Measurements from ENCODE around the gene SELE.

Gene SELE

DNA sequence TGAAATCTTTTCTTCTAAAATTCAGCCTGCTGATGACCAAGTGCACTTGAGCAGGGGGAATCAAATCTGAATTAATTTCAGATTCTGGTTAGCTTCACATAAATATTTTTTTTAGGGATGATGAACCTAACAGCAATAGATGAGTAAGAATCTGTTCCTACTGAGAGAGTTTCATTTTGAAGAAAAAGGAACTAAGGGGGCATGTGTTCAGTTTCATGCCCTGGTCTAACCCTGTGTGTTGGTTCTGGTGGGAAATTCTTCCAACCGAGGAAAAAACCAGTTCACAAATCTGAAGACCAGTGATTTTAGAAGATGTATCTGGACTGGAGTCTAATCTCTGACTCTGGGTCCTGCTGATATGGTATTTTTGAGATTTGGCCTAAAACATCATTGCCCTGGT is 36.1 kb downstream of the SELE start:
- H3K4me3 Mint-ChIP-seq: no peak overlapping the region
- no peaks in the 10 kb centered on the region for H3K4me1 Mint-ChIP-seq
- TF ChIP-seq CTCF (IDR thresholded peaks at IDR 0.05): no peak
- H3K36me3 Mint-ChIP-seq (ENCODE audit: low read depth): no peaks in the 10 kb centered on the region
- no peak for DNase-seq
- H3K27me3 Mint-ChIP-seq (ENCODE audit: low read depth, poor library complexity): peaks cover 20% of the 10 kb centered on the region
- no peaks in the 10 kb centered on the region for H3K9me3 Mint-ChIP-seq
- no peak overlapping the region for H3K27ac Mint-ChIP-seq

DNA sequence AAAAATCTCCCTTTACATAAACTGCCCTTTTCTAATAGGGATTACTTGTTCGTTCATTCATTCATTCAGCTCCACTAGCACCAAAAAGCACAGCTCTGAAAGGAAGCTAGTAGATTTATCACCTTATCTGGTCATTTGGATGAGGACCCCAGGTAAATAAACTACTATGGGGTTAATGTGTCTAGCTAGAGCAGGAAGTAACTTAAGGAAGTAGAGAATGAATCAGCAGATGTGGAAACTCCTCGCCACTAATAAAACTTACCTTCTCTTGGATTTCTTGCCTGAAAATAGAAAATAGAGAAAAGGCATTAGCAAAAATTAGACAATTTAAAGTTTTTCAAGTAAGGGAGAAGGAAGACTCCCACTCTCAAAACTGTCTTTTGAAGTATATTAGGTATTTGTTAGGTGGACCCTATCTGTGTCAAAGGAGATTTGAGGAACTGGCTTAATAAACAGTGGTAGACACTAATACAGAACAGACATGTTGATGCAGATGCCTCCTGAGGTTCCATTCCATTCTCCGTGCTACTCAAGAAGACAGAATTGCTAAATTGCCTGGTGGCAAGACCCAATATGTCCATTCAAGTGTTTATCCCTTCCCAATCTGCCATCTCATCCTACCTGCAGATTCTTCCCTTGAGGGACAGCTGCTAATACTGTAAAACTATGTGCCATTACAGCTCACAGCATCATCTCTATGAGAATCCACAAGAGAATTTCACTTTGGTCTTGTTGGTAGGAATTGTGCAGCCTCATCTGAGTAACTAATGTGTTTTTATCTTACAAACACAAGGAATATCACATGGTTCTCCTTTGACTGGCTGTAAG is 37.4 kb downstream of the SELE start:
- no peak overlapping the region for H3K4me3 Mint-ChIP-seq

GRCh38 chr1:169694304-169695075 is 39.4 kb downstream of the SELE start:
- Mint-ChIP-seq H3K9me3 (no peaks in the 10 kb centered on the region), H3K27me3 (ENCODE audit: low read depth, poor library complexity) (peaks cover 16% of the 10 kb centered on the region)
- TF ChIP-seq CTCF (IDR thresholded peaks at IDR 0.05): no peak

More for the DNA sequence above, 37.4 kb downstream of the SELE start:
- no peaks in the 10 kb centered on the region for H3K36me3 Mint-ChIP-seq (ENCODE audit: low read depth)
- no peaks in the 10 kb centered on the region for H3K4me1 Mint-ChIP-seq
- no peak overlapping the region for H3K27ac Mint-ChIP-seq
- DNase-seq: no peak
- no peaks in the 10 kb centered on the region for H3K9me3 Mint-ChIP-seq
- peaks cover 16% of the 10 kb centered on the region for H3K27me3 Mint-ChIP-seq (ENCODE audit: low read depth, poor library complexity)
- no peak for TF ChIP-seq CTCF (IDR thresholded peaks at IDR 0.05)

DNA sequence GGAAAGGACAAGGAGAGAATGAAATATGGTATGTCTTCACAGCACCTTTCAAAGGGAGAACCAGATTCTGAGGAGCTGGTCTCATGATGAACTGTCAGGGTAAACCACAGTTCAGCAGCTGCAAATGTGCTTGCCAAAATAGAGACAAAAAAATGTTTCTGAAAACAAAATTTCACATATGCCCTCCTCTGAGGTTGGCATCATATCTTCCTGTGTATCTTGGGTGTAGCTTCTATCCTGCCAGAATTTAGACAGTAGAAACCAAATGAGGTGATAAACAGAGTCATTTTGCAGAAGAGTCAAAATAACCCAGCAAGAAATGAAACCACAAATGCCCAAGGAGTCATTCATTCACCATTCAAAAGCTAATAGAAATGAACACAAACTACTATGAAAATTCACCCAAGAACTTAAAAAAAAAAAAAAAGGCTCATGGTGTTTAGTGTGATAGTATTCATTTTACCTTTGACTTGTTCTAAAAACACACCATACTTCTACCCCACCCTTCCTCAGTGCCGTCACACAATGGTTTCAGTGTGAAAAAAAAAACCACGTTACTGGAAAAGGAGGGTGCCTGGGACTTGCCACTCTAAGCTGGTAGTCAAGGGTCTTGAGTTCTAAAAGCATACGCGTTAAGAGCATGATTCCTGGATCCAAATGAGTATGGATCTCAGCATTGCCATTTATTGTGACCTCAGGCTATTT is 41.0 kb downstream of the SELE start:
- no peak overlapping the region for H3K27ac Mint-ChIP-seq
- no peaks in the 10 kb centered on the region for H3K36me3 Mint-ChIP-seq (ENCODE audit: low read depth)
- no peak for DNase-seq
- TF ChIP-seq CTCF (IDR thresholded peaks at IDR 0.05): no peak
- no peak overlapping the region for H3K4me3 Mint-ChIP-seq
- H3K9me3 Mint-ChIP-seq: no peaks in the 10 kb centered on the region
- H3K27me3 Mint-ChIP-seq (ENCODE audit: low read depth, poor library complexity): peaks cover 19% of the 10 kb centered on the region
- no peaks in the 10 kb centered on the region for H3K4me1 Mint-ChIP-seq

More at GRCh38 chr1:169694304-169695075, 39.4 kb downstream of the SELE start:
- Mint-ChIP-seq H3K4me1 (no peaks in the 10 kb centered on the region), H3K4me3 (no peak overlapping the region), H3K27ac (no peak overlapping the region), H3K36me3 (ENCODE audit: low read depth) (no peaks in the 10 kb centered on the region)
- DNase-seq: no peak

DNA sequence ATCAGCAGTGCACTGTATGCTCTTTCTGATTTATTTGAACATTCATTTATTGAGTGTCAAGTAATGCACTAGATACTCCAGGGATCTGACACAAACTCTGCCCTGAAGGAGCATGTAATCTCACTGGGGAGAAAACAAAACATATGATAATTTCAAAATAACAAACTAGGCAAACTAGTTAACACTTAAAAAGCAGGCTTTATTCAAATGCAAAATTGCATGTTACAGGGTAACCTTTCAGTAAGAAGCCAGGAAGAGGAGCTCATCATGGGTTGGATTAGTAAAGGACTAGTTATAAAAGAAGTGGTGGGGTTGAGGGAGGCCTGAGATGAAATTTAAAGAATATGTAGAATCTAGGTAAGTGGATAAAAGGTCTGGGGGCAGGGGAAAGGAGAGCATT is 43.4 kb downstream of the SELE start:
- peaks cover 15% of the 10 kb centered on the region for H3K27me3 Mint-ChIP-seq (ENCODE audit: low read depth, poor library complexity)
- no peak overlapping the region for H3K4me3 Mint-ChIP-seq
- DNase-seq: no peak
- no peak overlapping the region for H3K27ac Mint-ChIP-seq
- TF ChIP-seq CTCF (IDR thresholded peaks at IDR 0.05): no peak
- no peaks in the 10 kb centered on the region for H3K36me3 Mint-ChIP-seq (ENCODE audit: low read depth)
- no peaks in the 10 kb centered on the region for H3K9me3 Mint-ChIP-seq
- no peaks in the 10 kb centered on the region for H3K4me1 Mint-ChIP-seq
